Anterior cingulate cortex (tissue), 58 donors: ENCODE data around the gene AMPH.
A peak's percentile ranks its signal among the peaks of the same experiment; 100 is the strongest.

Experiments
- DNase-seq, 58 donors: peaks; one replicate each; lab custom pipeline; 2025; lab: John Stamatoyannopoulos, UW

The AMPH gene

GRCh38 chr7:38548605-38549004 is 82.6 kb downstream of the AMPH start:
- DNase-seq = no peak

- DNase-seq = no peak
These were observed 84.4 kb downstream of the AMPH start for GRCh38 chr7:38546763-38547162.

GRCh38 chr7:38545977-38546376 is 85.2 kb downstream of the AMPH start:
- no peak for DNase-seq

GRCh38 chr7:38542156-38542555 is 89.0 kb downstream of the AMPH start:
- no peak for DNase-seq

- no peak for DNase-seq
These were observed 89.7 kb downstream of the AMPH start for GRCh38 chr7:38541440-38541839.

- DNase-seq = no peak
These were observed 91.6 kb downstream of the AMPH start for GRCh38 chr7:38539477-38540081.

- DNase-seq = peak in 13 of 58 donors; percentile 2 to 74 (median 13)
These were observed 96.1 kb downstream of the AMPH start for GRCh38 chr7:38535073-38535472.

GRCh38 chr7:38525857-38526256 is 105.3 kb downstream of the AMPH start:
- DNase-seq = no peak

- DNase-seq = no peak
These were observed 106.4 kb downstream of the AMPH start for GRCh38 chr7:38524786-38525185.

- no peak for DNase-seq
These were observed 110.4 kb downstream of the AMPH start for GRCh38 chr7:38520741-38521140.

GRCh38 chr7:38518541-38518940 is 112.6 kb downstream of the AMPH start:
- DNase-seq = no peak

- DNase-seq = no peak
These were observed 118.5 kb downstream of the AMPH start for GRCh38 chr7:38512704-38513103.

GRCh38 chr7:38512291-38512690 is 118.9 kb downstream of the AMPH start:
- DNase-seq = no peak

GRCh38 chr7:38507384-38507783 is 123.8 kb downstream of the AMPH start:
- no peak for DNase-seq

- peak in 3 of 58 donors; percentile 6 to 37 (median 6) for DNase-seq
These were observed 124.4 kb downstream of the AMPH start for GRCh38 chr7:38506756-38507155.

GRCh38 chr7:38506004-38506403 is 125.2 kb downstream of the AMPH start:
- no peak for DNase-seq

- DNase-seq = no peak
These were observed 126.5 kb downstream of the AMPH start for GRCh38 chr7:38504684-38505083.

- peak in 3 of 58 donors; percentile 2 to 12 (median 3) for DNase-seq
These were observed 128.3 kb downstream of the AMPH start for GRCh38 chr7:38502848-38503247.

GRCh38 chr7:38502289-38502688 is 128.9 kb downstream of the AMPH start:
- DNase-seq = no peak

- no peak for DNase-seq
These were observed 139.2 kb downstream of the AMPH start for GRCh38 chr7:38492010-38492409.

- no peak for DNase-seq
These were observed 148.7 kb downstream of the AMPH start for GRCh38 chr7:38482521-38482920.

- no peak for DNase-seq
These were observed 149.8 kb downstream of the AMPH start for GRCh38 chr7:38481401-38481800.

- DNase-seq = no peak
These were observed 152.8 kb downstream of the AMPH start for GRCh38 chr7:38478404-38478803.
